Mesenchymal stem cell (in vitro differentiated cells and primary cell): ENCODE data around the gene HPSE.

Experiments
- DNase-seq: peaks from one replicate; pipeline ENCODE4 v3.0.0-alpha.2; 2013
- H2AFZ ChIP-seq: one replicate; pipeline ENCODE4 v1.6.1; 2013; ENCODE audit warnings: low read depth, mild to moderate bottlenecking, control low read depth, inconsistent platforms, low read length, moderate library complexity
- H2AK5ac ChIP-seq: 2 replicates; pipeline ENCODE4 v1.6.1; 2013; ENCODE audit warnings: low read length, moderate library complexity, mild to moderate bottlenecking, inconsistent platforms; ENCODE audit not compliant: severe bottlenecking
- H2BK120ac ChIP-seq: one replicate; pipeline ENCODE4 v1.6.1; 2013; ENCODE audit warnings: low read depth, mild to moderate bottlenecking, inconsistent platforms, low read length, moderate library complexity
- H2BK12ac ChIP-seq, 2 experiments: one replicate each; pipeline ENCODE4 v1.6.1; 2013; ENCODE audit warnings: inconsistent platforms in 2 of 2, low read length in 2 of 2, mild to moderate bottlenecking in 2 of 2, moderate library complexity in 2 of 2, control low read depth in 1 of 2
- H2BK15ac ChIP-seq: one replicate; pipeline ENCODE4 v1.6.1; 2013; ENCODE audit warnings: mild to moderate bottlenecking, low read depth, inconsistent platforms; ENCODE audit not compliant: poor library complexity, severe bottlenecking
- H2BK5ac ChIP-seq: 2 replicates; pipeline ENCODE4 v1.6.1; 2013; ENCODE audit warnings: low read depth, mild to moderate bottlenecking, low read length, control low read depth, inconsistent platforms; ENCODE audit not compliant: poor library complexity, severe bottlenecking
- H3K14ac ChIP-seq, 2 experiments: one replicate each; pipeline ENCODE4 v1.6.1; 2013; ENCODE audit warnings: inconsistent platforms in 2 of 2, low read length in 2 of 2, control low read depth in 1 of 2, mild to moderate bottlenecking in 1 of 2, moderate library complexity in 1 of 2
- H3K18ac ChIP-seq, 2 experiments: one replicate each; pipeline ENCODE4 v1.6.1; 2013; ENCODE audit warnings: inconsistent platforms in 2 of 2, low read length in 2 of 2, control low read depth in 1 of 2, low read depth in 1 of 2, mild to moderate bottlenecking in 1 of 2
- H3K23ac ChIP-seq, 2 experiments: one replicate each; pipeline ENCODE4 v1.6.1; 2013; ENCODE audit warnings: inconsistent platforms in 2 of 2, low read length in 2 of 2, mild to moderate bottlenecking in 2 of 2, moderate library complexity in 2 of 2, control low read depth in 1 of 2
- H3K27ac ChIP-seq: 2 replicates; pipeline ENCODE4 v1.5.1; 2013; ENCODE audit warnings: mild to moderate bottlenecking, moderate library complexity, low read length, control low read depth, inconsistent platforms; ENCODE audit not compliant: poor library complexity, severe bottlenecking
- H3K27me3 ChIP-seq, 2 experiments: 2 replicates each; pipeline versions ENCODE4 v1.6.1 to v1.7.0; 2013; ENCODE audit warnings: low read length in 2 of 2, mild to moderate bottlenecking in 2 of 2, moderate library complexity in 2 of 2, control low read depth in 1 of 2, inconsistent platforms in 1 of 2; ENCODE audit not compliant: control insufficient read depth in 1 of 2, insufficient read depth in 1 of 2
- H3K36me3 ChIP-seq, 2 experiments: 2 replicates each; pipeline versions ENCODE4 v1.6.1 to v1.7.0; 2013; ENCODE audit warnings: low read length in 2 of 2, control low read depth in 1 of 2, inconsistent platforms in 1 of 2, low read depth in 1 of 2, mild to moderate bottlenecking in 1 of 2; ENCODE audit not compliant: insufficient read depth in 2 of 2, control insufficient read depth in 1 of 2
- H3K4ac ChIP-seq, 2 experiments: one replicate each; pipeline ENCODE4 v1.6.1; 2013; ENCODE audit warnings: inconsistent platforms in 2 of 2, low read length in 2 of 2, mild to moderate bottlenecking in 2 of 2, moderate library complexity in 2 of 2, control low read depth in 1 of 2, low read depth in 1 of 2
- H3K4me1 ChIP-seq: 2 replicates; pipeline ENCODE4 v1.6.1; 2013; ENCODE audit warnings: low read depth, low read length, control low read depth; ENCODE audit not compliant: control insufficient read depth, insufficient read depth
- H3K4me2 ChIP-seq: 2 replicates; pipeline ENCODE4 v1.6.1; 2013; ENCODE audit warnings: low read length, mild to moderate bottlenecking, inconsistent platforms; ENCODE audit not compliant: poor library complexity, severe bottlenecking
- H3K4me3 ChIP-seq, 2 experiments: 2 replicates each; pipeline versions ENCODE4 v1.5.1 to v1.7.0; 2013; ENCODE audit warnings: low read length in 2 of 2, mild to moderate bottlenecking in 2 of 2, control low read depth in 1 of 2, low read depth in 1 of 2; ENCODE audit not compliant: insufficient read depth in 1 of 2
- H3K79me1 ChIP-seq: replicated peaks from 2 replicates; pipeline ENCODE4 v1.6.1; 2013; ENCODE audit warnings: mild to moderate bottlenecking, control low read depth, low read length, inconsistent platforms; ENCODE audit not compliant: poor library complexity, severe bottlenecking
- H3K9ac ChIP-seq: 2 replicates; pipeline ENCODE4 v1.7.0; 2013; ENCODE audit warnings: mild to moderate bottlenecking, low read length, moderate library complexity
- H3K9me3 ChIP-seq: 2 replicates; pipeline ENCODE4 v1.7.0; 2013; ENCODE audit warnings: mild to moderate bottlenecking, low read length; ENCODE audit not compliant: control insufficient read depth
- H4K8ac ChIP-seq: one replicate; pipeline ENCODE4 v1.6.1; 2013; ENCODE audit warnings: inconsistent platforms, mild to moderate bottlenecking, low read length, moderate library complexity
- H4K91ac ChIP-seq: one replicate; pipeline ENCODE4 v1.6.1; 2013; ENCODE audit warnings: mild to moderate bottlenecking, low read length, inconsistent platforms
- WGBS: methylation state at CpG from one replicate; pipeline ENCODE4 v1.1.7; 2013; ENCODE audit warnings: mixed read lengths; 5-methylcytosine and 5-hydroxymethylcytosine counted together

The HPSE gene

GRCh38 chr4:83308672-83309071 is 26.0 kb downstream of the HPSE start:
- 40% methylated on average over 4 of the region's 4 CpGs for WGBS
- H3K4me1 ChIP-seq = peaks cover 1% of the 10 kb centered on the region
- no peak overlapping the region for H3K4ac ChIP-seq
- H3K9ac ChIP-seq = no peak overlapping the region
- H3K18ac ChIP-seq = no peak overlapping the region
- H2AK5ac ChIP-seq = no peak overlapping the region
- no peak overlapping the region for H2BK5ac ChIP-seq
- no peak for DNase-seq
- H3K9me3 ChIP-seq = no peaks in the 10 kb centered on the region
- H4K8ac ChIP-seq = no peak overlapping the region
- no peak overlapping the region for H2BK15ac ChIP-seq
- H3K23ac ChIP-seq = no peak overlapping the region
- H2BK12ac ChIP-seq = no peak overlapping the region
- no peak overlapping the region for H2AFZ ChIP-seq
- H3K4me2 ChIP-seq = no peak overlapping the region
- no peak overlapping the region for H2BK120ac ChIP-seq
- H3K27ac ChIP-seq = no peak overlapping the region
- H3K36me3 ChIP-seq = no peaks in the 10 kb centered on the region
- no peaks in the 10 kb centered on the region for H3K27me3 ChIP-seq
- no peaks in the 10 kb centered on the region for H3K79me1 ChIP-seq
- no peak overlapping the region for H3K14ac ChIP-seq
- no peak overlapping the region for H3K4me3 ChIP-seq
- no peak overlapping the region for H4K91ac ChIP-seq

GRCh38 chr4:83307920-83308319 is 26.7 kb downstream of the HPSE start:
- no peak overlapping the region for H3K4me2 ChIP-seq
- no peak overlapping the region for H2BK5ac ChIP-seq
- no peak overlapping the region for H4K91ac ChIP-seq
- no peaks in the 10 kb centered on the region for H3K36me3 ChIP-seq
- H3K23ac ChIP-seq = no peak overlapping the region
- H3K9me3 ChIP-seq = no peaks in the 10 kb centered on the region
- H3K79me1 ChIP-seq = no peaks in the 10 kb centered on the region
- no peak overlapping the region for H3K4ac ChIP-seq
- H4K8ac ChIP-seq = no peak overlapping the region
- WGBS = 86% methylated on average over 7 of the region's 7 CpGs
- no peak overlapping the region for H2BK12ac ChIP-seq
- peaks cover 1% of the 10 kb centered on the region for H3K4me1 ChIP-seq
- no peak overlapping the region for H3K14ac ChIP-seq
- no peak overlapping the region for H3K27ac ChIP-seq
- no peak overlapping the region for H3K4me3 ChIP-seq
- H3K18ac ChIP-seq = no peak overlapping the region
- no peak overlapping the region for H2AK5ac ChIP-seq
- H3K27me3 ChIP-seq = no peaks in the 10 kb centered on the region
- H3K9ac ChIP-seq = no peak overlapping the region
- H2BK15ac ChIP-seq = no peak overlapping the region
- H2BK120ac ChIP-seq = no peak overlapping the region
- no peak overlapping the region for H2AFZ ChIP-seq
- no peak for DNase-seq

GRCh38 chr4:83305187-83305586 is 29.5 kb downstream of the HPSE start:
- Histone ChIP-seq H3K23ac (no peak overlapping the region), H3K79me1 (no peaks in the 10 kb centered on the region), H3K4me3 (no peak overlapping the region)

GRCh38 chr4:83297548-83298260 is 36.9 kb downstream of the HPSE start:
- no peaks in the 10 kb centered on the region for H3K79me1 ChIP-seq
- 97% methylated on average over 3 of the region's 3 CpGs for WGBS
- DNase-seq = no peak

More at GRCh38 chr4:83305187-83305586, 29.5 kb downstream of the HPSE start:
- Histone ChIP-seq H3K4me2 (no peak overlapping the region), H3K27ac (no peak overlapping the region), H4K91ac (no peak overlapping the region), H3K4ac (no peak overlapping the region), H3K9me3 (no peaks in the 10 kb centered on the region), H3K4me1 (peaks cover 1% of the 10 kb centered on the region), H3K14ac (no peak overlapping the region), H2AK5ac (no peak overlapping the region), H2BK12ac (no peak overlapping the region), H2BK5ac (no peak overlapping the region), H3K36me3 (no peaks in the 10 kb centered on the region), H3K18ac (no peak overlapping the region), H2BK15ac (no peak overlapping the region), H4K8ac (no peak overlapping the region), H2AFZ (no peak overlapping the region), H3K9ac (no peak overlapping the region), H2BK120ac (no peak overlapping the region), H3K27me3 (no peaks in the 10 kb centered on the region)
- WGBS = no CpG with 5 or more reads among the region's 2 CpGs
- no peak for DNase-seq

More at GRCh38 chr4:83297548-83298260, 36.9 kb downstream of the HPSE start:
- no peak overlapping the region for H2AK5ac ChIP-seq
- H2BK12ac ChIP-seq = no peak overlapping the region
- no peaks in the 10 kb centered on the region for H3K9me3 ChIP-seq
- no peak overlapping the region for H3K18ac ChIP-seq
- H3K27me3 ChIP-seq = no peaks in the 10 kb centered on the region
- no peak overlapping the region for H3K14ac ChIP-seq
- H3K23ac ChIP-seq = no peak overlapping the region
- H2BK5ac ChIP-seq = no peak overlapping the region
- H2BK15ac ChIP-seq = no peak overlapping the region
- H2AFZ ChIP-seq = no peak overlapping the region
- no peaks in the 10 kb centered on the region for H3K36me3 ChIP-seq
- no peak overlapping the region for H3K9ac ChIP-seq
- no peak overlapping the region for H3K4me2 ChIP-seq
- H3K4me3 ChIP-seq = no peak overlapping the region
- no peak overlapping the region for H2BK120ac ChIP-seq
- no peaks in the 10 kb centered on the region for H3K4me1 ChIP-seq
- no peak overlapping the region for H3K4ac ChIP-seq
- H3K27ac ChIP-seq = no peak overlapping the region
- no peak overlapping the region for H4K91ac ChIP-seq
- H4K8ac ChIP-seq = no peak overlapping the region
